HepG2 (cell line): ENCODE measurements around the gene IER2. TPM values are rescaled to one million over a fixed set of nuclear protein-coding genes. Genes with fewer than 3 reads are reported as not detected.

Experiments used
- CCAR2 ChIP-seq: fragments of 200-400 bp; formaldehyde crosslinking; optimal IDR thresholded peaks from 2 replicates; pipeline ENCODE3; 2018; ENCODE audit warnings: low read depth, mild to moderate bottlenecking, low read length, moderate library complexity
- ETV5 ChIP-seq: IDR thresholded peaks from 2 replicates; pipeline ENCODE4 v1.6.1; 2018; ENCODE audit warnings: missing biosample characterization, missing genetic modification reagents, inconsistent platforms, borderline replicate concordance
- GPBP1L1 ChIP-seq: sonication (generic); formaldehyde crosslinking; IDR thresholded peaks from 2 replicates; pipeline ENCODE4 v1.5.0; 2020; ENCODE audit warnings: mild to moderate bottlenecking, missing genetic modification reagents
- HCFC1 ChIP-seq: fragments of 150-350 bp; IDR thresholded peaks from 2 replicates; pipeline ENCODE4 v1.6.1; 2014; ENCODE audit warnings: low read depth, low read length
- KLF12 ChIP-seq: sonication (generic); formaldehyde crosslinking; IDR thresholded peaks from 2 replicates; pipeline ENCODE4 v1.4.0; 2020; ENCODE audit warnings: missing genetic modification reagents, borderline replicate concordance
- MAZ ChIP-seq, 2 experiments: sonication (generic) in 1 of 2; formaldehyde crosslinking in 1 of 2; IDR thresholded peaks; 2 replicates each; pipeline versions ENCODE4 v1.5.0 to v1.6.1; 2012 to 2020; ENCODE audit warnings: low read depth in 2 of 2, mild to moderate bottlenecking in 2 of 2, borderline replicate concordance in 1 of 2, improper control_type of control experiment in 1 of 2, low read length in 1 of 2, missing genetic modification reagents in 1 of 2, moderate library complexity in 1 of 2
- NKX3-1 ChIP-seq: sonication (generic); formaldehyde crosslinking; IDR thresholded peaks from 2 replicates; pipeline ENCODE4 v1.5.0; 2020; ENCODE audit warnings: missing genetic modification reagents
- REL ChIP-seq: sonication (generic); formaldehyde crosslinking; conservative IDR thresholded peaks from 2 replicates; pipeline ENCODE4 v1.8.0; 2022; ENCODE audit warnings: mild to moderate bottlenecking, missing genetic modification reagents, moderate library complexity
- SMC3 ChIP-seq: IDR thresholded peaks from 2 replicates; pipeline ENCODE4 v1.6.1; 2011; ENCODE audit warnings: low read length, improper control_type of control experiment
- SNAPC5 ChIP-seq: sonication (generic); formaldehyde crosslinking; IDR thresholded peaks from 2 replicates; pipeline ENCODE4 v1.8.1; 2023; ENCODE audit warnings: mild to moderate bottlenecking, missing genetic modification reagents, borderline replicate concordance
- ZFP91 ChIP-seq: sonication (generic); formaldehyde crosslinking; IDR thresholded peaks from 2 replicates; pipeline ENCODE4 v1.9.0; 2022; ENCODE audit warnings: missing genetic modification reagents, mild to moderate bottlenecking, borderline replicate concordance
- ZNF136 ChIP-seq: sonication (generic); formaldehyde crosslinking; IDR thresholded peaks from 2 replicates; pipeline ENCODE4 v1.8.1; 2022; ENCODE audit warnings: low read depth, mild to moderate bottlenecking, moderate library complexity, missing genetic modification reagents
- ZNF260 ChIP-seq: sonication (generic); formaldehyde crosslinking; IDR thresholded peaks from 2 replicates; pipeline ENCODE4 v1.4.0; 2020; ENCODE audit warnings: missing genetic modification reagents, low read depth, mild to moderate bottlenecking, borderline replicate concordance
- ZNF503 ChIP-seq: sonication (generic); formaldehyde crosslinking; IDR thresholded peaks from 2 replicates; pipeline ENCODE4 v1.4.0; 2020; ENCODE audit warnings: missing genetic modification reagents
- ZNF564 ChIP-seq: sonication (generic); formaldehyde crosslinking; IDR thresholded peaks from 2 replicates; pipeline ENCODE4 v1.8.1; 2023; ENCODE audit warnings: mild to moderate bottlenecking, missing genetic modification reagents
- polyA plus RNA-seq, 8 experiments: library from polyadenylated mRNA; depleted of rRNA in 3 of 8; stranded (reverse) in 7 of 8; unstranded in 1 of 8; fragments of >200 nt; fragmentation: Illumina TruSeq in 4 of 8; extraction: Trizol in 4 of 8; gene quantifications; 2 replicates each; pipeline versions ENCODE4 v1.2.1 to v1.2.3, GENCODE V29; 2011 to 2016; ENCODE audit warnings: low read depth in 4 of 8, missing spikeins in 1 of 8, mixed read lengths in 1 of 8; ENCODE audit not compliant: insufficient read depth in 1 of 8
- total RNA-seq, 5 experiments: library from RNA; depleted of rRNA; stranded (reverse); fragments of >200 nt; fragmentation: Illumina TruSeq; extraction: Trizol; gene quantifications; 2 replicates each; pipeline ENCODE4 v1.2.3, GENCODE V29; 2016; ENCODE audit warnings: low read depth in 1 of 5

Gene IER2
- total and polyA plus RNA-seq, 2 of the 13 experiments (the other 11 are each of a cell fraction or from before 2014, with no cell fraction given) = 10.1 to 14.3 TPM

GRCh38 chr19:13162724-13163608 lies 12.8 kb downstream of the IER2 start (continued):
- no peak; the same call in 1 of the 2 replicates for TF ChIP-seq ZNF564 (CRISPR knock-in tag)
- TF ChIP-seq SMC3 = no peak
- no peak for TF ChIP-seq SNAPC5 (CRISPR knock-in tag)
- TF ChIP-seq REL (CRISPR knock-in tag) = 0 out of 2 replicates have a peak, but pooled peaks have one; percentile 25
- TF ChIP-seq CCAR2 = peak; percentile 4
- TF ChIP-seq ZFP91 (CRISPR knock-in tag) = peak; percentile 91; the same call in 1 of the 2 replicates
- TF ChIP-seq MAZ (IDR thresholded peaks at IDR 0.05; ENCODE audit: borderline replicate concordance, low read depth, low read length) = peak; percentile 70; the same call in 1 of the 2 replicates
- peak; percentile 88 for TF ChIP-seq MAZ (CRISPR knock-in tag; IDR thresholded peaks at IDR 0.05; ENCODE audit: low read depth)
- TF ChIP-seq GPBP1L1 (CRISPR knock-in tag) = no peak
- TF ChIP-seq KLF12 (CRISPR knock-in tag) = no peak; the same call in 1 of the 2 replicates
- no peak for TF ChIP-seq ZNF260
- no peak for TF ChIP-seq ZNF136 (CRISPR knock-in tag)
- TF ChIP-seq ETV5 (CRISPR knock-in tag) = peak; percentile 61; the same call in 1 of the 2 replicates
- no peak for TF ChIP-seq HCFC1
- no peak for TF ChIP-seq ZNF503 (CRISPR knock-in tag)
- TF ChIP-seq NKX3-1 (CRISPR knock-in tag) = no peak
